RWPE1 (cell line): ENCODE data around the gene SLC25A36.

Experiments used
- CTCF ChIA-PET: fragments of 350-600 bp; sonication (Branson Sonifier 250); formaldehyde crosslinking; extraction: SDS; loops from one replicate; lab custom pipeline; 2021; lab: Yijun Ruan, JAX
- POLR2A ChIA-PET: fragments of 400-600 bp; formaldehyde crosslinking; extraction: SDS; loops from one replicate; lab custom pipeline; 2020; ENCODE audit warnings: antibody characterized with exemption; ENCODE audit not compliant: low non-redundant PET; lab: Yijun Ruan, JAX
- DNase-seq: peaks from one replicate; pipeline ENCODE4 v3.0.0; 2012; ENCODE audit warnings: low spot score
- H3K27ac ChIP-seq: fragments of 450-650 bp; 2 replicates; pipeline ENCODE4 v1.5.1; 2017
- TF ChIP-seq, protein P1 (sequence below): fragments of 450-650 bp; conservative IDR thresholded peaks from 2 replicates; pipeline ENCODE4 v1.5.1; 2017; ENCODE audit warnings: low read depth, mild to moderate bottlenecking

The SLC25A36 gene

DNA sequence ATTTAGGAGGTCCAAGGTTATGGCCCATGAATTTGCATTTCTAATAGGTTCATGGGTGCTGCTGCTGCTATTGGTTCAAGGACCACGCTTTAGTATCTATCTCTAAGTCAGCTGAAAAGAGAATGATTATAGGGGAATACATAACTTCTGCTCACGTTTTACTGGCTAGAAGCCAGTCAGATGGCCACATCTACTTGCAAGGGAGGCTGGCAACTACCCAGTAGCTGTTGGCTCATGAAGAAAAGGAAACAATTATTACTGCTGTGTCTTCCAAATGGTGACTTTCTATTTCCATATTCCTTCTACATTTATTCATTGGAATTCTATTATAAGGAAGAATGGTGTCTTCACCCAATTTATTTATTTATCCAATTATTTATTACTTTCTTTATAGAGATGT is 54.2 kb downstream of the SLC25A36 start:
- DNase-seq, result no peak
- no peak overlapping the region for H3K27ac ChIP-seq
- TF ChIP-seq, protein P1, sequence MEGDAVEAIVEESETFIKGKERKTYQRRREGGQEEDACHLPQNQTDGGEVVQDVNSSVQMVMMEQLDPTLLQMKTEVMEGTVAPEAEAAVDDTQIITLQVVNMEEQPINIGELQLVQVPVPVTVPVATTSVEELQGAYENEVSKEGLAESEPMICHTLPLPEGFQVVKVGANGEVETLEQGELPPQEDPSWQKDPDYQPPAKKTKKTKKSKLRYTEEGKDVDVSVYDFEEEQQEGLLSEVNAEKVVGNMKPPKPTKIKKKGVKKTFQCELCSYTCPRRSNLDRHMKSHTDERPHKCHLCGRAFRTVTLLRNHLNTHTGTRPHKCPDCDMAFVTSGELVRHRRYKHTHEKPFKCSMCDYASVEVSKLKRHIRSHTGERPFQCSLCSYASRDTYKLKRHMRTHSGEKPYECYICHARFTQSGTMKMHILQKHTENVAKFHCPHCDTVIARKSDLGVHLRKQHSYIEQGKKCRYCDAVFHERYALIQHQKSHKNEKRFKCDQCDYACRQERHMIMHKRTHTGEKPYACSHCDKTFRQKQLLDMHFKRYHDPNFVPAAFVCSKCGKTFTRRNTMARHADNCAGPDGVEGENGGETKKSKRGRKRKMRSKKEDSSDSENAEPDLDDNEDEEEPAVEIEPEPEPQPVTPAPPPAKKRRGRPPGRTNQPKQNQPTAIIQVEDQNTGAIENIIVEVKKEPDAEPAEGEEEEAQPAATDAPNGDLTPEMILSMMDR, result no peak
- ChIA-PET POLR2A (no interaction called here), CTCF (interaction anchor here (0.5 kb wide), 1 partner anchor 341 kb away, joined by 3 read pairs; no protein-coding TSS in a partner anchor)

GRCh38 chr3:141000027-141000663 is 58.5 kb downstream of the SLC25A36 start:
- TF ChIP-seq, protein P1, result peak; percentile 43
- POLR2A ChIA-PET, result no interaction called here
- no peak overlapping the region for H3K27ac ChIP-seq

DNA sequence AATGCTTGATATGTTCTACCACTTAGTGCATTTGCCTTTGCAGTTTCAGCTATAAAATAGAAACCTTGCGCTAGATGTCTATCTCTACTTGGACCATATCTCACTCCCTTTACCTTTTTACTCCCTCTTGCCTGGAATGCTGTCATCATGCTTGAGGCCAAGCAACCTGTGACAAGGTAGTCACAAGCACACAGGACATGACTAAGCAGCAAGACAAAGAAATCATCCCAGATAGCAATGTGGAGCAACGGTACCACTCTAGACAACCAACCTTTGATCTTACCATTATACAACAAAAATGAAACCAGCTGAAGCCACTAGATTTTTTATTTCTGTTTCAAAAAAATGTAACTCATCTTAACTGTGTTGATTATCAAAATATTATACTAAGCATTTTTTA is 59.0 kb downstream of the SLC25A36 start:
- TF ChIP-seq, protein P1, result no peak
- CTCF ChIA-PET, result interaction anchor here (0.6 to 3.3 kb wide), 15 partner anchors 8 to 883 kb away, joined by 3 to 20 read pairs (median 4); partner anchors contain the start of gene SPSB4
- DNase-seq, result no peak
- POLR2A ChIA-PET, result no interaction called here
- H3K27ac ChIP-seq, result no peak overlapping the region

More at GRCh38 chr3:141000027-141000663, 58.5 kb downstream of the SLC25A36 start:
- CTCF ChIA-PET, result interaction anchor here (0.6 to 3.3 kb wide), 18 partner anchors 9 to 883 kb away, joined by 3 to 20 read pairs (median 4); partner anchors contain the start of gene SPSB4
- DNase-seq, result peak; percentile 33

- no peak for DNase-seq
- POLR2A ChIA-PET, result no interaction called here
- CTCF ChIA-PET, result interaction anchor here (0.6 kb wide), 1 partner anchor 161 kb away, joined by 3 read pairs; no protein-coding TSS in a partner anchor
- TF ChIP-seq, protein P1, result no peak
- H3K27ac ChIP-seq, result no peak overlapping the region
Observed at GRCh38 chr3:141006344-141006743, 64.7 kb downstream of the SLC25A36 start.

GRCh38 chr3:141009496-141009895 is 67.9 kb downstream of the SLC25A36 start:
- no peak for DNase-seq
- ChIA-PET POLR2A (no interaction called here), CTCF (interaction anchor here (1.6 kb wide), 1 partner anchor 9 kb away, joined by 4 read pairs; no protein-coding TSS in a partner anchor)
- TF ChIP-seq, protein P1, result no peak
- H3K27ac ChIP-seq, result no peak overlapping the region

- peak; percentile 37 for DNase-seq
- ChIA-PET CTCF (interaction anchor here (0.6 to 1.3 kb wide), 8 partner anchors 11 to 987 kb away, joined by 3 to 12 read pairs (median 3); no protein-coding TSS in a partner anchor), POLR2A (no interaction called here)
- H3K27ac ChIP-seq, result no peak overlapping the region
- TF ChIP-seq, protein P1, result peak; percentile 60
Observed at GRCh38 chr3:141011232-141011996, 69.8 kb downstream of the SLC25A36 start.
